Left renal pelvis (tissue), 4 donors: Measurements from ENCODE around the gene SMTNL2. TPM values are rescaled to one million over a fixed set of nuclear protein-coding genes. Genes with fewer than 3 reads are reported as not detected.

Experiments used
- DNase-seq, 4 donors: peaks; one replicate each; pipeline ENCODE4 v3.0.0-alpha.2; 2013; ENCODE audit warnings: low read depth in 4 of 4, low spot score in 3 of 4
- polyA plus RNA-seq, 4 donors: library from polyadenylated mRNA; unstranded; fragments of 120-200 nt; gene quantifications; one replicate each; pipeline ENCODE4 v1.2.1, GENCODE V29; 2013; ENCODE audit not compliant: insufficient read length in 4 of 4

The SMTNL2 gene
- polyA plus RNA-seq, result 10 to 100 TPM in 3 of 4 donors, 1 to 10 TPM in 1; 1.7 to 67.3 (median 52.0) TPM

- peak in 1 of 4 donors; percentile 68 for DNase-seq
Observed at GRCh38 chr17:4584101-4584916, at the start of gene SMTNL2. SMTNL2 (plus strand) TSS chr17:4584529; CDS start chr17:4584606, 77 bp downstream.

DNA sequence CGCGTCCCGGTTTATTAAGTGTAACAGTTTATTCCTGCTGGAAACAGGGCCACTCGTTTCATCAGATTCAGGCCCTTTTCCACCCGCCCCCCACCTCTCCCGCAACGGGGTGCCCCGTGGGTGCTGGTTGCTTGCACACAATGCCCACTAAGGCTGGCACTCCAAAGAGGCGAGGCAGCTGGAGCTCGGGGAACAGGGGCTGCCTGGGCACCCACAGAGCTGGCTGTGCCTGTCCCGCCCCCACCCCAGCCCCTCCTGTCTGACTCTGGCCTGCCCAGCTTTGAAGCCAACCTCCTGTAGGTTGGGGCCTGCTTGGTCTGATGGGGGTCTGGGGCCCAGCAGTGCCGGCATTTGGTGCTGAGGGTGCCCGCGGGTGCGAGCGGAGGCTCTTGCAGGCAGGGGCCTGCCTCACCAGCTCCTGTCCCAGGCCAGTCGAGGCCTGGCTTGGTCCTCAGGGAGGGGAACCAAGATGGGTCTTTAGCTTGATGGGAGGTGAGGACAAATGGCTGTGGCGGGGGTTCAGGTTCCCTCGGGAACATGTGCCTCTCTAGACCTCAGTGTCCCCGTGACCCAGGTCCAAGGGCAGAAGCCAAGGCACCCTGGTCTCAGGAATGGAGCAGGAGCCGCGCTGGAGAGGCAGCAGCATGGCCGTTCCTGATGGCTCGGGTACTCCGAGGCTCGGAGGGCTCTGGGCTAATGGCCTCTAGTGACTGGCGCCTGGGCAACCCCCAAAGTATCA lies 49.2 kb upstream of the SMTNL2 start:
- no peak for DNase-seq

- DNase-seq, result no peak
Observed at GRCh38 chr17:4535667-4536258, 48.6 kb upstream of the SMTNL2 start.

GRCh38 chr17:4536259-4536741 lies 48.0 kb upstream of the SMTNL2 start:
- no peak for DNase-seq

- DNase-seq, result no peak
Observed at GRCh38 chr17:4536742-4537411, 47.5 kb upstream of the SMTNL2 start.

GRCh38 chr17:4537451-4538235 lies 46.7 kb upstream of the SMTNL2 start:
- no peak for DNase-seq

DNA sequence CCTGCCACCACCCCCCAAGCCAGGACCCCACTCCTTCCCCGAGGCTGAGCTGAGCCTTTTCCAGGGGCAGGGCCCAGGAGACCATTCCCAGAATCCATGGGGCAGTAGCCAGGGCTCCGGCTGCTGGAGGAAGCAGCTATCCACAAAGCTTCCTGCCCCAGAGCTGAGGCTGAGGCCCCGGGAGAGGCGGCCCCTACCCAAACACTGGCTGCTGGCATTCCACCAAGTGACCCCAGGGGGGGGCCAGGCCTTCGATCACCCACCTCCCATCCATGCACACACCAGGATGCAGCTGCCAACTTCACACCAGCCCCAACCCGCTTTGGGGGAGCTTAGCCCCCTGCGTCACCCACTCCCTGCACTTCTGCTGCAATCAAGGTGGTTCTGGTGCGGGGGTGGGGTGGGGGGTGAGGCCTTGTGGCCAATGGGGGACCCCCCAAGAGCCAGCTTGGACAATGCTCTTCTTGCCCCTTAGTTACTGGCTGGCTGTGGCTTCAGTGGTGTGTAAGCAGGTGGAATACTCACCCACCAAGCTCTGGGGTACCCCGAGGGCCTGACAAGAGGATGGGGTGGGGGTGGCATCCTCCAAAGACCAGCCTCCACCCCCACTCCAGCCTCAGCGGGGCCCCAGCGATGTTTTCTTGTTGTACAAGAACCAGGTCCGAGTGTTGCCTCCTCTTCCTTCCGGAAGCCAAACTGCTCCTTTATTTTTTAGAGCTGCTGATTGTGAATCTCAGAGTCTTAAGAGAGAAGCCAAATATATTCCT lies 45.9 kb upstream of the SMTNL2 start:
- DNase-seq, result no peak

- DNase-seq, result no peak
Observed at GRCh38 chr17:4539025-4539424, 45.3 kb upstream of the SMTNL2 start.

DNA sequence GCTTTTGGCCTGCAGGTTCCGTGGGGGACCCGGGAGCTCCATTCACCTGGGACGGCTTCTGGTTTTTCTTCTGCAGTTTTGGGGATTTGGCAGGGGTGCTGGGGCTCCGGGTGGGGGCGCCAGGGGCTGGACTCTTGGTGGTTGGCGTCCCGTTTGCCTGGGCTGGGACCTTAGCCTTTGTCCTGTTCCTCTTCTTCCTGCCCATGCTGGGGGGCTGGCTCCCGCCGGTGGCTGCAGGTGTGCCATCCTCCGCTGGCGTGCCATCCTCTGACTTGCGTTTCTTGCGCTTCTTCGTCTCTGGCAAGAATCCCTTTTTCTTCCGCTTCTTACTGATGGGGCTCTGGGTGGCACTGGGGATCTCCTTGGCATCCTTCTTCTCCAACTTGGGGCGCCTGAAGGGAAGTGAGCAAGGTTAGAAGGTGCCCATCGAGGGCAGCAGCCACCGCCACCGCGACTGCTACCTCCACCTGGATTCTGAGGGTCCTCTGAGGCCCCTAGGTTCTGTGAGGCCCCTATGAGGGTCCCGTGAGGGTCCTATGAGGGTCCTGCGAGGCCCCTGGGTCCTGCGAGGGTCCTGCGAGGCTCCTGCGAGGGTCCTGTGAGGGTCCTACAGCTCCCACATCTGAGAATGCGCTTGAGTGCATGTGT lies 44.6 kb upstream of the SMTNL2 start:
- DNase-seq, result no peak

DNA sequence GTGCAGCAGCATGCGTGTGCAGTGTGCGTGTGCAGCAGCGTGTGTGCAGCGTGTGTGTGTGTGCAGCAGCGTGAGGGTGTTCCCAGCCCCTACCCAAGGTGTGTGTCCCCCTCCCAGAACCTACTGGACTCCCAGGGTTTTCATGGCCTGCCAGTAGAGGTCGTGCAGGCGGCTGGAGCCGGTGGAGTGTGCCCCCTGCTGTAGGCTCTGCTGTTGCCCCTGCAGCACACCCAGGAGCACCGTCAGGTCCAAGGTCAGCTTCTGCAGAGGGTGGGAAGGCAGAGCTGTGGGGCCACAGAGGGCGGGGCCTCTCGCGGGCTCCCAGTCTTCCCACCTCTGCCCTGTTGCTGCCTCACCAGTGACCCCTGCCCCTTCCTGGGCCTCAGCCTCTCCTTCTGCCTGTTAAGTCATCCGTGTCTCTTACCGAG lies 44.1 kb upstream of the SMTNL2 start:
- DNase-seq, result no peak

GRCh38 chr17:4540687-4541327 lies 43.5 kb upstream of the SMTNL2 start:
- no peak for DNase-seq

- DNase-seq, result no peak
Observed at GRCh38 chr17:4541328-4542002, 42.9 kb upstream of the SMTNL2 start.

DNA sequence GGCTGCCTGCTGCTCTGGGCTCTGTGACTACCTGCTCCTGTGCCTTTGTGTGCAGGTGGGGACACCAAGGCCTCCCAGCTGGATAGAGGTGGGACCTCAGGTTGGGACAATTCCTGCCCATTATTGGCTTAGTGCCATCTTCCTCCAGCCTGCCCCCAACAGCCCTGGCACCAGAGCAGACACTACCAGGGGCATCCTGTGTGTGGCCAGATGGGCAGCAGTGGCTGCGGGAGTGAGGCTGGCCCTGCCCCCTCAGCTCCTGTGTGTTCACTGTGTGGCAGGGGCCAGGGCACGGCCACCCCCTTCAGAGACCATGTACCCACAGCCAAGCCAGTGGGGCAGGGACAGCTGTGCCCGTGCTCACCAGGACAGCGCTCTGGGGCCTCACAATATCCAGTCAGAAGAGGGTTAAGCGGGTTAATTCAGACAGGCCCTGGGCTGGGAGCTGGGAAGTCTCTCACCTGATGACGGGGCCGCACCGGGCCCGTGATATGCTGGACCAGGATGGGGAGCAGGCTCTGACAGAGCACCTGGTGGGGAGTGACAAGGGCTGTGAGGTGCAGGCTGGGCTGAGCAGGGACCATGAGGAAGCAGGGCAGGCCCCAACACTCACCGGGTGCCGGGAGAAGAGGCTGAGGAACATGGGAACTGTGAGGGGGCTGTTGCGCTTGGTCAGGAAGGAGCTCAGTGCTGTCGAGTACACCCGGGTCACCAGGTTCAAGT lies 42.2 kb upstream of the SMTNL2 start:
- DNase-seq, result no peak

DNA sequence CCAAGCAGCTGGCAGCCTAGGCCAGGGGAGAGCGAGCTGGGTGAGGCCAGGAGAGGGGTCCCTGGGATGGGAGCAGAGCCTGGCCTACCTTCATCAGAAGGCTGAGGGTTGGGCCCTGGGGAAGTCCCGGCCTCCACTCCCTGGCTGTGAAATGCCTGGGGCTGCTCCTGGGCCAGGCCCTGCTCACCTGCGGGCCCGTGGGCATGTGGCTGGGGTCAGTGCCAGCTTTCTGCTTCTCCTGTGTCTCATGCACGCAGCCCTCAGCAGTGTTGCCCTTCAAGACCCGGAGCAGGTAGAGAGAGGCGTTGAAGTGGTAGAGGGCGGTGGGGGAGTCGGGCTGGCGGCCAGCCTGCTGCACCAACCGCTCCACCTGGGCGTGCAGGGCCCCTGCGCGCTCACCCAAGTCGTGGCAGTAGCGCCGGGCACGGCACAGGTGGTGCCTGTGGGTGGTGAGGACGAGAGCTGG lies 41.6 kb upstream of the SMTNL2 start:
- no peak for DNase-seq

GRCh38 chr17:4543557-4544026 lies 40.7 kb upstream of the SMTNL2 start:
- no peak for DNase-seq

GRCh38 chr17:4544135-4544950 lies 40.0 kb upstream of the SMTNL2 start:
- no peak for DNase-seq
